Right lobe of liver (tissue), 4 donors: ENCODE data around the gene POLN.

Source experiments
- CTCF ChIP-seq, 4 donors: fragments of 200-600 bp in 3 of 4; fragments of 450-650 bp in 1 of 4; IDR thresholded peaks; one replicate each; pipeline versions ENCODE4 v1.5.1 to v1.8.0; 2016 to 2022; ENCODE audit warnings: antibody characterized with exemption in 4 of 4, mild to moderate bottlenecking in 2 of 4
- POLR2A ChIP-seq: fragments of 450-650 bp; IDR thresholded peaks from one replicate; pipeline ENCODE4 v1.6.1; 2017; ENCODE audit warnings: antibody characterized with exemption, mild to moderate bottlenecking
- donor health status: DM: no; HTN: no; CAD: no.
- donor health status: DM: no; HTN: no; CAD: no.
- donor health status: DM: no; HTN: yes; CAD: no.

GRCh38 chr4:2071912-2072867, 169.7 kb downstream of the POLN start:
- no peak for TF ChIP-seq CTCF (IDR thresholded peaks at IDR 0.05)
- TF ChIP-seq POLR2A = no peak
